Measurements from ENCODE around the gene RAD51B. TPM values are rescaled to one million over a fixed set of nuclear protein-coding genes. Genes with fewer than 3 reads are reported as not detected.

RAD51B gene
- total and polyA plus RNA-seq, 2 of the 13 experiments (the other 11 are each of a cell fraction or from before 2014, with no cell fraction given): 7.0 to 9.5 TPM

DNA sequence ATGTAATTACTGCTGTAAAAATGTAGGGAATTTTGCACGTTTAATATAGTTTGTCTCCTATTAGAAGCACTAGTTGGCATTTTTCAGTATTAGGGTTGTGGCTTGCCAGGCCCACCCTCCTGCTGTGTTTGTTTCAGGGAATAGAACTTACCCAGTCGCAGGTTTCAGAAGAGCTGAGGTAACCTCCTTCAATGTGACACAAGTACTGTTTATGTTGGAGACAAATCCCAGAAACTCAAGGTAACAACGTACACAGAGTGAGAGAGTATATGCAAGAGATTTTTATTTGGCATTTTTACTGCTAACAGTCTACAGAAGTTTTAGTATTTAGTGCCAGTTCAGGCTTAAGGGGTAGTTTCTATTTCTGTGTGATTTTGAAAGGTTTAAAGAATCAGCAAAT, 284.3 kb downstream of the RAD51B start:
- no peak overlapping the region for H3K27ac ChIP-seq (ENCODE audit: extremely low read length, insufficient read depth, low read length)
- no peak for TF ChIP-seq SP2 (CRISPR knock-in tag; IDR thresholded peaks at IDR 0.05)
- TF ChIP-seq SIN3B (IDR thresholded peaks at IDR 0.05; ENCODE audit: low read length): no peak
- no peak for TF ChIP-seq ZNF784 (CRISPR knock-in tag; IDR thresholded peaks at IDR 0.05; ENCODE audit: borderline replicate concordance)
- TF ChIP-seq ZIK1 (CRISPR knock-in tag; IDR thresholded peaks at IDR 0.05; ENCODE audit: borderline replicate concordance, low read depth): no peak
- TF ChIP-seq ZNF180 (CRISPR knock-in tag; IDR thresholded peaks at IDR 0.05; ENCODE audit: borderline replicate concordance, low read depth): no peak
- TF ChIP-seq LBX2 (CRISPR knock-in tag; IDR thresholded peaks at IDR 0.05; ENCODE audit: borderline replicate concordance): no peak
- TF ChIP-seq ZNF224 (CRISPR knock-in tag; IDR thresholded peaks at IDR 0.05): no peak
- no peak for TF ChIP-seq ARNT2 (CRISPR knock-in tag; IDR thresholded peaks at IDR 0.05; ENCODE audit: low read depth)
- no peak for TF ChIP-seq IKZF1 (IDR thresholded peaks at IDR 0.05)
- TF ChIP-seq TBP (CRISPR knock-in tag; IDR thresholded peaks at IDR 0.05): no peak
- no peak for TF ChIP-seq IRX3 (CRISPR knock-in tag; IDR thresholded peaks at IDR 0.05; ENCODE audit: borderline replicate concordance, low read depth)
- no peak for TF ChIP-seq POLR2AphosphoS5 (IDR thresholded peaks at IDR 0.05; ENCODE audit: low read depth, low read length)
- TF ChIP-seq NFATC3 (CRISPR knock-in tag; IDR thresholded peaks at IDR 0.05): no peak
- no peak for TF ChIP-seq DBP (CRISPR knock-in tag; IDR thresholded peaks at IDR 0.05; ENCODE audit: not compliant biosample characterization)
- no peak for TF ChIP-seq CAMTA2 (CRISPR knock-in tag; IDR thresholded peaks at IDR 0.05; ENCODE audit: borderline replicate concordance)
- no peak for TF ChIP-seq HOXA3 (CRISPR knock-in tag; IDR thresholded peaks at IDR 0.05)
- TF ChIP-seq EED (CRISPR knock-in tag; IDR thresholded peaks at IDR 0.05): no peak
- TF ChIP-seq SOX6 (IDR thresholded peaks at IDR 0.05): no peak
- no peak for TF ChIP-seq SOX6 (CRISPR knock-in tag; IDR thresholded peaks at IDR 0.05)
- no peak for TF ChIP-seq ZNF660 (CRISPR knock-in tag; IDR thresholded peaks at IDR 0.05; ENCODE audit: borderline replicate concordance, low read depth)
- TF ChIP-seq PHB2 (IDR thresholded peaks at IDR 0.05; ENCODE audit: partially characterized antibody): no peak
- CTCF ChIA-PET (ENCODE audit: low intra/inter-chr PET ratio, low total read pairs): no interaction called here
- no peak overlapping the region for H3K4me3 ChIP-seq (replicated peaks in 1 of 3; ENCODE audit: insufficient read depth in 1 of 3, low read depth in 2 of 3, low read length in 3 of 3)
- no peak for ATAC-seq
- peaks cover 26% of the 10 kb centered on the region for H3K9me3 ChIP-seq (ENCODE audit: low read length)
- no peak for DNase-seq (ENCODE audit: low spot score)
- no TSS peak for BruUV-seq (replicated peaks)
- H3K79me2 ChIP-seq (ENCODE audit: insufficient read depth, low read length): no peaks in the 10 kb centered on the region
- FAIRE-seq: no peak
- H3K4me2 ChIP-seq (ENCODE audit: low read depth, low read length): no peak overlapping the region
- no peaks in the 10 kb centered on the region for H3K27me3 ChIP-seq (ENCODE audit: control insufficient read depth in 1 of 2, insufficient read depth in 2 of 2, low read length in 2 of 2)
- WGBS (ENCODE audit: low lambda C conversion rate): 87% methylated on average over 3 of the region's 3 CpGs
- peaks cover 5% of the 10 kb centered on the region for H3K4me1 ChIP-seq (ENCODE audit: insufficient read depth, low read length)
- H2AFZ ChIP-seq (ENCODE audit: low read length): no peak overlapping the region
- H3K9ac ChIP-seq (ENCODE audit: insufficient read depth, low read depth, low read length): no peak overlapping the region
- no peaks in the 10 kb centered on the region for H3K36me3 ChIP-seq (replicated peaks in 1 of 2; ENCODE audit: control insufficient read depth in 1 of 2, insufficient read depth in 2 of 2, low read length in 2 of 2)
- POLR2A ChIA-PET: no interaction called here
- intact Hi-C loops (cut with micrococcal nuclease; ENCODE audit: unreplicated experiment): no loop called here
- in situ Hi-C loops (cut with HindIII; ENCODE audit: extremely low pct_ligation_motif_present, low pct_unique_long_range_greater_than_20kb): no loop called here
- H4K20me1 ChIP-seq (ENCODE audit: insufficient read depth, low read length): no peaks in the 10 kb centered on the region

Data from HepG2 (cell line).